ENCODE data around the gene TM9SF3.

Gene TM9SF3

DNA sequence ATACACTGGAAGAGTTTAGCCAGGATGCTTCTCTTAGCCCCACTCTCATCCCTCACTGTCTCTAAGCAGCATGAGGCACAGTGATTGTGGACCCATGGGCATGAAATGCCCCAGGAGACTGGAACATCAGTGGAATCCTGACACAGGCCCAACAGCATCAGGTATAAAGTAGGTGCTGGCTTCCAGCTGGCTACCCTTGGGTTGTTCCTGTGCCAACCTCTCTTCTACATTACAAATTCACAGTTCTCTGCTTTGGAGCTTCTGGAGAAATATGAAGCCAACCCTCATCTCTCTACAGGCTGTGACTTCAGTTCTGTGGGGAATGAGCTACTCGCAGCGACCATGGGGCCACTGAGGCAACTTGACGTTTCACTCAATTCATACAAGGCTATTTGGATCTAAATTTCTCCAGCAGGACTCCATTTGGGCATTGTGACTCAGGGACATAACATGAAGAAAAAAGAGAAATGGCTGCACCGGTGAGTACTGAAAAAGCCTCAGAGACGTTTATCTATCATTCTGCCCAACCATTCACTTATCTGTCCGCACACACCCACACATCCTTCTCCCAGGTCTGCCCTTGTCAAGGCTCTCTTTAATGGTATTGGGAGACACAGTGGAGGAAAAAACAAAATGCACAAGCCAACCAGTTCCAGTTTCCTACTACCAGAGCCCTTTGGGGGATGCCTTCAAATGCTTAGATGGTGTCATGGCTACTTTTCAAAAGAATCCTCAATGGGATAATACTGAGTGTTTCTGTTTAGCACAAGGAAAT, 35.4 kb upstream of the TM9SF3 start:
- DNase-seq (ENCODE audit: low spot score), result no peak
- POLR2A ChIA-PET (ENCODE audit: low non-redundant PET), result no interaction called here
- H3K27ac ChIP-seq, result no peak overlapping the region
- CTCF ChIA-PET, result interaction anchor here (0.7 kb wide), 1 partner anchor 99 kb away, joined by 3 read pairs; no protein-coding TSS in a partner anchor
- TF ChIP-seq, protein P1, sequence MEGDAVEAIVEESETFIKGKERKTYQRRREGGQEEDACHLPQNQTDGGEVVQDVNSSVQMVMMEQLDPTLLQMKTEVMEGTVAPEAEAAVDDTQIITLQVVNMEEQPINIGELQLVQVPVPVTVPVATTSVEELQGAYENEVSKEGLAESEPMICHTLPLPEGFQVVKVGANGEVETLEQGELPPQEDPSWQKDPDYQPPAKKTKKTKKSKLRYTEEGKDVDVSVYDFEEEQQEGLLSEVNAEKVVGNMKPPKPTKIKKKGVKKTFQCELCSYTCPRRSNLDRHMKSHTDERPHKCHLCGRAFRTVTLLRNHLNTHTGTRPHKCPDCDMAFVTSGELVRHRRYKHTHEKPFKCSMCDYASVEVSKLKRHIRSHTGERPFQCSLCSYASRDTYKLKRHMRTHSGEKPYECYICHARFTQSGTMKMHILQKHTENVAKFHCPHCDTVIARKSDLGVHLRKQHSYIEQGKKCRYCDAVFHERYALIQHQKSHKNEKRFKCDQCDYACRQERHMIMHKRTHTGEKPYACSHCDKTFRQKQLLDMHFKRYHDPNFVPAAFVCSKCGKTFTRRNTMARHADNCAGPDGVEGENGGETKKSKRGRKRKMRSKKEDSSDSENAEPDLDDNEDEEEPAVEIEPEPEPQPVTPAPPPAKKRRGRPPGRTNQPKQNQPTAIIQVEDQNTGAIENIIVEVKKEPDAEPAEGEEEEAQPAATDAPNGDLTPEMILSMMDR (conservative IDR thresholded peaks at IDR 0.05; ENCODE audit: low read depth), result no peak

DNA sequence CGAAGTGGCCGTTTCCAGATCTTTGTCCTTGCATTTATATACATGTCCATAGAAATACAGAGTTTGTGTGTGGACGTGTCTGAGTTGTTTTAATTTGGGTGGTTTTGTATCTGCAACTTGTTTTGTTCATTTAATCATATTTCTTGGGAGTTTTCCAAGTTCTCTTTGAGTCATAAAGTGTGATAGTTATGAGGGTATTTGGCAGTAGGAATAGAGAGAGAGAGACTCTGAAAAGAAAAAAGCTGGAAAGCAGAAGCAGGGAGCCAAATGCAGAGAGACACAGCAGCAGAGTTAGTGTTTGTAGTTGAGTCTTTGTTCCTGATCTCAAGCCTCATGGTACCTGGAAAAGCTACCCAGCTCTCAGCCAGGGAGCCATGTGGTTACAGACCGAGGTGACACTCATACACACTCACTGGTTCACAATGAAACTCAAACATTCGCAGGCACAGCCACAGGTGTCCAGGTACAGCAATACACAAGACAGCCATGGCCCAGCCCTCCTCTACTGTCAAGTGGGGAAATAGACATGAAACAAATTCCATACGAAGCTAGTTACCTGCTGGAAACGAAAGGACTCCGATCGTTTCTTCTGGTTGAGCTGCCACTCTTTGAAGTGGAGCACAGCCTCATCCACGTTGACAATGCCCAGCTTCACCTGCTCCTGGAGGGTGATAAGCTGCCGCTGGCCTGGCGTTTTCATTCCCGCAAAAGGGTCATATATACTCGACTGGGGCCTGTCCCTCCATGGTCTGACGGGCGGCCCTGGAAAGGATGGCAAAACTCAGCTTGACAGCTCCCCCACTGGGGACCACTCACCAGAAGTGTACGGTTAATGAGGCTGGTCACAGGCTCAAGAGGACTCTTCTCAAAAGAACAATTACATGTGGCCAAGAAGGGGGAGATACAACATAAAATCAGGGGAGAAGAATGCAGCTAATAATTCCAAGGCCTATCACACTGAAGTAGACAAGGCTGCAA, 33.3 kb upstream of the TM9SF3 start:
- H3K27ac ChIP-seq, result no peak overlapping the region
- TF ChIP-seq, protein P1 (conservative IDR thresholded peaks at IDR 0.05; ENCODE audit: low read depth), result no peak
- CTCF ChIA-PET, result interaction anchor here (0.6 to 1.2 kb wide), 2 partner anchors 21 to 188 kb away, joined by 3 to 4 read pairs; no protein-coding TSS in a partner anchor
- no peak for DNase-seq (ENCODE audit: low spot score)
- POLR2A ChIA-PET (ENCODE audit: low non-redundant PET), result no interaction called here

DNA sequence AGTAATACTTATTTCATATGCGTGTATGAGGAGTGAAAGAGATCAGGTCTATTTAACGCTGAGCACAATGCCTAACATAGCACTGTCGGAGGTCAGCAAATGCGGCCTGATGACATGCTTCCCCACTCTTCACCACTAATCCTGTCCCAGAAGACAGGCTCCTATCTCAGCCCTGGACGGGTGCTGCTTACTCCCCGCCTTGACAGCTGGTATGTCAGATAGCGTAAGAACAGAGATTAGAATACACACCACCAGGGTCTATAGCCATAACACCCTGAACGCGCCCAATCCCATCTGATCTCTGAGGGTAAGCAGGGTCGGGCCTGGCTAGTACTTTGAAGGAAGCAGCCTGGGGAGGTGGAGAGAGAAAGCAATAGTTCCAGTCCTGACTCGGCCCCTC, 32.3 kb upstream of the TM9SF3 start:
- TF ChIP-seq, protein P1 (conservative IDR thresholded peaks at IDR 0.05; ENCODE audit: low read depth), result no peak
- DNase-seq (ENCODE audit: low spot score), result no peak
- POLR2A ChIA-PET (ENCODE audit: low non-redundant PET), result no interaction called here
- CTCF ChIA-PET, result no interaction called here
- no peak overlapping the region for H3K27ac ChIP-seq

DNA sequence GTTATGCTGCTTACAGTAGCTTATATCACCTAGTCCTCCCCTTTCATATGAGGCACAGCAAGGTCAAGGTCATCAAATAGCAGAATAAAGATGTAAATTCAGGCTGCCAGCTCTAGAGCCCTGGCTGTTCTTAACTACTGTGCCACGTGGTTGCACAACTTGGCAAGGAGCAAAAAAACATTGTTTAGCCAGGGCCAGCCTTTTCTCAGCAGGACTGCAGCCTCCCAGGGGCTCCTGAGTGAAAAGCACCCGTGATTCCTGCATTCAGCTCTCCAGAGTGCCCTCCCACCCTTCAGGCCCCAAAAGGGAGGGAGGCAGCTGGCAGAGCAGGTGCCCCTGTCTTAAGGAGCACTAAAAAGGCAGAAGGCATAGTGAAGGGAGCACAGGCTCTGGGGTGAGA, 31.8 kb upstream of the TM9SF3 start:
- POLR2A ChIA-PET (ENCODE audit: low non-redundant PET), result no interaction called here
- TF ChIP-seq, protein P1 (conservative IDR thresholded peaks at IDR 0.05; ENCODE audit: low read depth), result no peak
- CTCF ChIA-PET, result interaction anchor here (1.1 kb wide), 1 partner anchor 127 kb away, joined by 3 read pairs; no protein-coding TSS in a partner anchor
- no peak overlapping the region for H3K27ac ChIP-seq
- no peak for DNase-seq (ENCODE audit: low spot score)

DNA sequence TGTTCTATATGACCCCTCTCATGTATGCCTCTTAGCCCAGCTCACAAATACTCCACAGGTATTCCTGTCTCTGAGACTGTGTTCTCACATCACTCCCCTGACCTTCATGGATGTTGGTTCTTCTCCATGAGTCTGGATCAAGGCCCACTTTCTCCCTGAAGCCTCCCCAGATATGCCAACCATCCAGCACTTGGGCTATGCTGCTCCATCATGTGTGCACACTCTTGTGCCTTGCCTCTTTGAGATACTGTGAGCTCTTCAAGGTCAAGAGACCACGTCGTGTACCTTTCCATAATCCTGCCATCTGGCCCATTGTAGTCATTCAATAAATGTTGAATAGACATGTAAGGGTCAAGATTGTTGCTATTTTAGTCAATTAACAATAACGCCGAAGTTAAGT, 30.1 kb upstream of the TM9SF3 start:
- TF ChIP-seq, protein P1 (conservative IDR thresholded peaks at IDR 0.05; ENCODE audit: low read depth), result no peak
- CTCF ChIA-PET, result interaction anchor here (0.7 kb wide), 1 partner anchor 121 kb away, joined by 3 read pairs; no protein-coding TSS in a partner anchor

DNA sequence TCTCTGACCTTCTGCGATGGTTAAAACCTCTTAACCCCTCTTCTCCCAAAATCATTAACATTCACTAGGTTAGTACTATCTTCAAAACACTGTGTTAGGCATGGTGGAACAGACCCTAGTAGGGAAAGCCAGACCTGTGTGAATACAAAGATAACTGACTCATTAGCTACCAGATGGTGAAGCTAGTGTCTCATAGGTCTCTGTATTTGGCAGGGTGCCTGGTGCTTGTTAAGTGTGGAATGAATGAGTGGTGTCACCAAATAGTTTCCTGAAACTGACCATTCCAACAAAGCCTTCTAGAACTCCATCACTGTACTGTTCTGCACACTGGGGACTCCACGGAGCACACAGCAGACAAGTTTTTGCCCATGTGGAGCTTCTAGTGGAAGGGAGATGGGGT, 27.7 kb upstream of the TM9SF3 start:
- TF ChIP-seq, protein P1 (conservative IDR thresholded peaks at IDR 0.05; ENCODE audit: low read depth), result no peak
- ChIA-PET CTCF (interaction anchor here (0.6 kb wide), 1 partner anchor 18 kb away, joined by 3 read pairs; no protein-coding TSS in a partner anchor), POLR2A (ENCODE audit: low non-redundant PET) (no interaction called here)
- H3K27ac ChIP-seq, result no peak overlapping the region
- DNase-seq (ENCODE audit: low spot score), result peak; percentile 88

More for the DNA sequence above, 30.1 kb upstream of the TM9SF3 start:
- H3K27ac ChIP-seq, result no peak overlapping the region
- no peak for DNase-seq (ENCODE audit: low spot score)
- POLR2A ChIA-PET (ENCODE audit: low non-redundant PET), result no interaction called here

Data from RWPE1 (cell line).